Upper lobe of left lung (tissue), 4 donors: ENCODE results near the gene UCK2.

Experiments used
- POLR2AphosphoS5 ChIP-seq, 2 donors: sonication (generic); formaldehyde crosslinking; IDR thresholded peaks; one replicate each; pipeline ENCODE4 v1.5.1; 2017; ENCODE audit warnings: antibody characterized with exemption in 2 of 2
- TF ChIP-seq, protein P1 (sequence below), 6 experiments: fragments of 450-650 bp in 4 of 6; fragments of 200-600 bp in 2 of 6; sonication (generic) in 2 of 6; IDR thresholded peaks; one replicate each; pipeline ENCODE4 v1.5.1; 2016 to 2019; ENCODE audit warnings: antibody characterized with exemption in 6 of 6

DNA sequence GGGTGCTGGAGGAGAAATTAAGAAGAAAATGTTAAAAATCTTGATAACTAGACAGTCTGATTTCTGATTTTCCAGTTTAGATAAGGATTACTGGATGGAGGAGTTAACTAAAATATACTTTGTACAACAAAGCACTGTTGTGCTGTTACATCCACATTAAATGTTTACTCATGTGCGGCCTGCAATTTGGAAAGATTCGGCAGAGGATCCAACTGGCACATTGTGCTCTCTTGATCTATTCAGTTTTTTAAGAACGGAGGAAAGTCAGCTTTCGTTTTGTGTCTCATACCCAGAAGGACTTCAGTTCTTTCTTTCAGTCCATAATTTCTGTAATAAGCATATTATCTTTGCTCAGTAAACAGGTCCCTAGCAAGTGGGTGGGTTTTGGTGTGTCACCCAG, 52.5 kb downstream of the UCK2 start:
- TF ChIP-seq POLR2AphosphoS5 (IDR thresholded peaks at IDR 0.05), result no peak
- TF ChIP-seq, protein P1, sequence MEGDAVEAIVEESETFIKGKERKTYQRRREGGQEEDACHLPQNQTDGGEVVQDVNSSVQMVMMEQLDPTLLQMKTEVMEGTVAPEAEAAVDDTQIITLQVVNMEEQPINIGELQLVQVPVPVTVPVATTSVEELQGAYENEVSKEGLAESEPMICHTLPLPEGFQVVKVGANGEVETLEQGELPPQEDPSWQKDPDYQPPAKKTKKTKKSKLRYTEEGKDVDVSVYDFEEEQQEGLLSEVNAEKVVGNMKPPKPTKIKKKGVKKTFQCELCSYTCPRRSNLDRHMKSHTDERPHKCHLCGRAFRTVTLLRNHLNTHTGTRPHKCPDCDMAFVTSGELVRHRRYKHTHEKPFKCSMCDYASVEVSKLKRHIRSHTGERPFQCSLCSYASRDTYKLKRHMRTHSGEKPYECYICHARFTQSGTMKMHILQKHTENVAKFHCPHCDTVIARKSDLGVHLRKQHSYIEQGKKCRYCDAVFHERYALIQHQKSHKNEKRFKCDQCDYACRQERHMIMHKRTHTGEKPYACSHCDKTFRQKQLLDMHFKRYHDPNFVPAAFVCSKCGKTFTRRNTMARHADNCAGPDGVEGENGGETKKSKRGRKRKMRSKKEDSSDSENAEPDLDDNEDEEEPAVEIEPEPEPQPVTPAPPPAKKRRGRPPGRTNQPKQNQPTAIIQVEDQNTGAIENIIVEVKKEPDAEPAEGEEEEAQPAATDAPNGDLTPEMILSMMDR (IDR thresholded peaks at IDR 0.05), result no peak
